Fibroblast of lung (primary cell): ENCODE results near the gene PCSK6. TPM values are rescaled to one million over a fixed set of nuclear protein-coding genes. Genes with fewer than 3 reads are reported as not detected.

ENCODE experiments used
- DNase-seq, 2 donors: peaks; one replicate each; pipeline versions ENCODE4 v3.0.0 to v3.0.0-alpha.2; 2010; ENCODE audit warnings: low read depth in 2 of 2
- H2AFZ ChIP-seq: 2 replicates; pipeline ENCODE4 v1.5.1; 2012; ENCODE audit warnings: low read length, control low read depth, inconsistent platforms
- H3K27ac ChIP-seq: 2 replicates; pipeline ENCODE4 v1.5.1; 2011; ENCODE audit warnings: low read length, control low read depth; ENCODE audit not compliant: insufficient read depth
- H3K27me3 ChIP-seq: 2 replicates; pipeline ENCODE4 v1.5.1; 2011; ENCODE audit warnings: mild to moderate bottlenecking, low read length; ENCODE audit not compliant: control insufficient read depth, insufficient read depth
- H3K36me3 ChIP-seq: 2 replicates; pipeline ENCODE4 v1.5.1; 2011; ENCODE audit warnings: low read length; ENCODE audit not compliant: control insufficient read depth, insufficient read depth
- H3K4me1 ChIP-seq: 2 replicates; pipeline ENCODE4 v1.5.1; 2011; ENCODE audit warnings: low read length; ENCODE audit not compliant: control insufficient read depth, insufficient read depth; ENCODE audit errors: extremely low read depth
- H3K4me2 ChIP-seq: 2 replicates; pipeline ENCODE4 v1.5.1; 2011; ENCODE audit warnings: low read length, control low read depth; ENCODE audit not compliant: insufficient read depth; ENCODE audit errors: extremely low read depth
- H3K4me3 ChIP-seq, 4 experiments: fragments of 200-600 bp in 1 of 4; sonication (generic) in 1 of 4; replicated peaks in 1 of 4; 2 replicates each; pipeline ENCODE4 v1.5.1; 2011 to 2016; ENCODE audit warnings: low read length in 4 of 4, low read depth in 3 of 4, mild to moderate bottlenecking in 3 of 4, control low read depth in 2 of 4, inconsistent platforms in 1 of 4, mixed read lengths in 1 of 4; ENCODE audit not compliant: insufficient read depth in 1 of 4; ENCODE audit errors: control extremely low read depth in 1 of 4
- H3K79me2 ChIP-seq: 2 replicates; pipeline ENCODE4 v1.5.1; 2012; ENCODE audit warnings: mild to moderate bottlenecking, low read length, inconsistent platforms; ENCODE audit not compliant: control insufficient read depth, insufficient read depth
- H3K9ac ChIP-seq: 2 replicates; pipeline ENCODE4 v1.5.1; 2011; ENCODE audit warnings: mild to moderate bottlenecking, low read length, control low read depth; ENCODE audit not compliant: insufficient read depth
- H3K9me3 ChIP-seq: 2 replicates; pipeline ENCODE4 v1.5.1; 2012; ENCODE audit warnings: low read depth, low read length; ENCODE audit not compliant: control insufficient read depth, insufficient read depth
- H4K20me1 ChIP-seq: 2 replicates; pipeline ENCODE4 v1.5.1; 2011; ENCODE audit warnings: low read length; ENCODE audit not compliant: control insufficient read depth, insufficient read depth; ENCODE audit errors: extremely low read depth
- EZH2 ChIP-seq: IDR thresholded peaks from 2 replicates; pipeline ENCODE4 v1.5.1; 2012; ENCODE audit warnings: low read length, control low read depth, mild to moderate bottlenecking; ENCODE audit errors: missing control alignments
- polyA plus RNA-seq, 2 donors: library from polyadenylated mRNA; depleted of rRNA in 1 of 2; stranded (reverse) in 1 of 2; unstranded in 1 of 2; fragments of >200 nt; gene quantifications; 2 replicates each; pipeline ENCODE4 v1.2.1, GENCODE V29; 2011 to 2012; ENCODE audit warnings: missing spikeins in 1 of 2
- total RNA-seq: library from RNA; depleted of rRNA; stranded (reverse); fragments of >200 nt; gene quantifications from 2 replicates; pipeline ENCODE4 v1.2.1, GENCODE V29; 2014
- TF ChIP-seq, protein P1 (sequence below), 2 donors: IDR thresholded peaks in 1 of 2; conservative IDR thresholded peaks in 1 of 2; 1 replicate in 1 of 2; 2 replicates in 1 of 2; pipeline ENCODE4 v1.5.1; 2011 to 2012; ENCODE audit warnings: low read length in 2 of 2, control low read depth in 1 of 2, inconsistent platforms in 1 of 2, low read depth in 1 of 2, mild to moderate bottlenecking in 1 of 2

Gene PCSK6
- total and polyA plus RNA-seq, 2 donors (not counting 1 experiment from before 2014, with no cell fraction given), result 0.02 to 0.83 TPM

DNA sequence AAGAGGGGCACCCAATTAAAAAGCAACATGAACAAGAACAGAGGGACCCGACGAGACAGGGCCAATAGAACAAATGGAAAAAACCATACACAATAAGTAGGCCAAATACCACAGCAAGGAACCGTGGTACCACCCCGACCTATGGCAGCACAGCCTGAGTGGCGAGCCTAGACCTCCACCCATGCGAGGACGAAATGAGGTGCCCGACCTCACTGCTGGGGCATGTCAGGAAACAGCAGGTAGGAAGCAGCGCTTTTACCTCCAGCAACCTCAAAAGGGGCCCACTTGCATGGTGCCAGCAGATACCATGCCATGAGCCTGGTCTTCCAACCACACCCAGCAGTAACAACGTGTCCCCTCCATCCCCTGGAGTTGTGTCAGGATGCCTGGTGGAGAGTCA is 77.9 kb downstream of the PCSK6 start:
- Histone ChIP-seq H3K4me1 (no peaks in the 10 kb centered on the region), H3K27ac (no peak overlapping the region), H3K36me3 (no peaks in the 10 kb centered on the region), H3K4me2 (no peak overlapping the region), H3K4me3 (no peak overlapping the region), H3K27me3 (no peaks in the 10 kb centered on the region), H3K79me2 (no peaks in the 10 kb centered on the region), H3K9ac (no peak overlapping the region), H4K20me1 (no peaks in the 10 kb centered on the region), H3K9me3 (no peaks in the 10 kb centered on the region), H2AFZ (no peak overlapping the region)
- no peak for DNase-seq
- TF ChIP-seq, protein P1, sequence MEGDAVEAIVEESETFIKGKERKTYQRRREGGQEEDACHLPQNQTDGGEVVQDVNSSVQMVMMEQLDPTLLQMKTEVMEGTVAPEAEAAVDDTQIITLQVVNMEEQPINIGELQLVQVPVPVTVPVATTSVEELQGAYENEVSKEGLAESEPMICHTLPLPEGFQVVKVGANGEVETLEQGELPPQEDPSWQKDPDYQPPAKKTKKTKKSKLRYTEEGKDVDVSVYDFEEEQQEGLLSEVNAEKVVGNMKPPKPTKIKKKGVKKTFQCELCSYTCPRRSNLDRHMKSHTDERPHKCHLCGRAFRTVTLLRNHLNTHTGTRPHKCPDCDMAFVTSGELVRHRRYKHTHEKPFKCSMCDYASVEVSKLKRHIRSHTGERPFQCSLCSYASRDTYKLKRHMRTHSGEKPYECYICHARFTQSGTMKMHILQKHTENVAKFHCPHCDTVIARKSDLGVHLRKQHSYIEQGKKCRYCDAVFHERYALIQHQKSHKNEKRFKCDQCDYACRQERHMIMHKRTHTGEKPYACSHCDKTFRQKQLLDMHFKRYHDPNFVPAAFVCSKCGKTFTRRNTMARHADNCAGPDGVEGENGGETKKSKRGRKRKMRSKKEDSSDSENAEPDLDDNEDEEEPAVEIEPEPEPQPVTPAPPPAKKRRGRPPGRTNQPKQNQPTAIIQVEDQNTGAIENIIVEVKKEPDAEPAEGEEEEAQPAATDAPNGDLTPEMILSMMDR (conservative IDR thresholded peaks at IDR 0.05 in 1 of 2, IDR thresholded peaks at IDR 0.05 in 1 of 2; ENCODE audit: low read depth in 1 of 2, low read length in 2 of 2), result no peak
- no peak for TF ChIP-seq EZH2

DNA sequence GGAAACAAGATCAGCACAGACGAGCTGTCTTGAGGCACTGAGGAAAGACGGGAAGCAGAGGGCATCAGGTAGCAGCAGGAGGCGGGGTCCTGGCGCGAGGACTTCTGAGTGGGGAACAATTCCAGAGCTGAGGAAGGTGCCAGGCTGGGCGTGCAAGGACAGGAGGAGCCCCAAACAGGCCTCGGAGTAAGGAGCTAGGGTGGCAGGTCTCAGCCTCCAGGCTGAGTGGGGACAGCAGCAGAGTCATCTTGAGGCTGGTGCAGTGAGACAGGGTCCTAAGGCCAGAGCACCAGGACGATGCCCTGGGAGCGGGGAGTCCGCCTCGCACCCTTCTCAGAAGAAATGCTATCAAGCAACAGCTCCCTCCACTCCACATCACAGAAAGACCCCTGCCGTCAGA is 78.4 kb downstream of the PCSK6 start:
- TF ChIP-seq, protein P1 (conservative IDR thresholded peaks at IDR 0.05 in 1 of 2, IDR thresholded peaks at IDR 0.05 in 1 of 2; ENCODE audit: low read depth in 1 of 2, low read length in 2 of 2), result no peak
- TF ChIP-seq EZH2, result no peak
- no peak for DNase-seq

DNA sequence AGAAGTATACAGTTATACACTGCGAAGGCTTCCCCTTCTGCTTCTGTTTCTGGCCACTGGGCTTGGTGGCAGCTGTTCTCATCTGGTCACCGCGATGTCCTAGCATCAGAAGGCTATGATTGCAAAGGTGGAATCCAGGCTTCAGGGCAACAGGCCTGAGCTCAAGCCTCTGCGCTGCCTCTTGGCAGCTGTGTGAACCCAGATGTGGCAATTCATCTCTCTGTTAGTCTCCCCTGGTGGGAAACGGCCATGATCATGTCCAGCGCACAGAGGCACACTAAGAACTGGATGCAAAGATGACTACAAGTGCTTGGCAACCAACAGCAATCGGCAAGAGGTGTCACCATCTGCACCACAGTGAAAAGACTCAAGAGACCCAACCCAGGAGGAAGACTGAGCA is 78.9 kb downstream of the PCSK6 start:
- H3K36me3 ChIP-seq, result no peaks in the 10 kb centered on the region
- no peaks in the 10 kb centered on the region for H3K4me1 ChIP-seq
- no peak overlapping the region for H2AFZ ChIP-seq
- H3K27me3 ChIP-seq, result no peaks in the 10 kb centered on the region
- no peak overlapping the region for H3K27ac ChIP-seq
- no peaks in the 10 kb centered on the region for H4K20me1 ChIP-seq
- no peaks in the 10 kb centered on the region for H3K79me2 ChIP-seq
- H3K4me2 ChIP-seq, result no peak overlapping the region
- DNase-seq, result no peak
- no peak overlapping the region for H3K9ac ChIP-seq
- TF ChIP-seq, protein P1 (conservative IDR thresholded peaks at IDR 0.05 in 1 of 2, IDR thresholded peaks at IDR 0.05 in 1 of 2; ENCODE audit: low read depth in 1 of 2, low read length in 2 of 2), result no peak
- TF ChIP-seq EZH2, result no peak
- no peak overlapping the region for H3K4me3 ChIP-seq
- no peaks in the 10 kb centered on the region for H3K9me3 ChIP-seq

More for the DNA sequence above, 78.4 kb downstream of the PCSK6 start:
- H3K27me3 ChIP-seq, result no peaks in the 10 kb centered on the region
- H3K27ac ChIP-seq, result no peak overlapping the region
- H4K20me1 ChIP-seq, result no peaks in the 10 kb centered on the region
- H3K9ac ChIP-seq, result no peak overlapping the region
- H3K4me3 ChIP-seq, result no peak overlapping the region
- no peaks in the 10 kb centered on the region for H3K4me1 ChIP-seq
- H3K4me2 ChIP-seq, result no peak overlapping the region
- no peaks in the 10 kb centered on the region for H3K9me3 ChIP-seq
- H2AFZ ChIP-seq, result no peak overlapping the region
- H3K36me3 ChIP-seq, result no peaks in the 10 kb centered on the region
- H3K79me2 ChIP-seq, result no peaks in the 10 kb centered on the region
